GM23338 (cell line): Measurements from ENCODE around the gene NFIB. TPM values are rescaled to one million over a fixed set of nuclear protein-coding genes. Genes with fewer than 3 reads are reported as not detected.

Experiments used
- ATAC-seq: fragments of 200-7000 bp; cut with Tn5 transposase; 3 replicates; pipeline ENCODE4 v1.9.1; 2020
- DNase-seq: peaks from one replicate; pipeline ENCODE4 v3.0.0-alpha.2; 2015; ENCODE audit warnings: low spot score
- H2AFZ ChIP-seq: fragments of 200-600 bp; sonication (generic); 2 replicates; pipeline ENCODE4 v1.8.0; 2016; ENCODE audit warnings: antibody characterized with exemption, mild to moderate bottlenecking, moderate library complexity
- H3F3A ChIP-seq: fragments of 200-600 bp; sonication (generic); replicated peaks from 2 replicates; pipeline ENCODE4 v1.8.0; 2017; ENCODE audit warnings: antibody characterized with exemption, mixed run types, low read depth
- H3K27ac ChIP-seq: fragments of 200-600 bp; sonication (generic); 2 replicates; pipeline ENCODE4 v1.6.1; 2016; ENCODE audit warnings: low read depth
- H3K27me3 ChIP-seq: fragments of 200-600 bp; sonication (generic); 2 replicates; pipeline ENCODE4 v1.8.0; 2016; ENCODE audit warnings: mild to moderate bottlenecking, mixed run types, moderate library complexity; ENCODE audit not compliant: insufficient read depth
- H3K36me3 ChIP-seq: fragments of 200-600 bp; sonication (generic); 2 replicates; pipeline ENCODE4 v1.8.0; 2016; ENCODE audit warnings: mild to moderate bottlenecking; ENCODE audit not compliant: insufficient read depth
- H3K4me1 ChIP-seq: fragments of 200-600 bp; sonication (generic); 2 replicates; pipeline ENCODE4 v1.8.0; 2016; ENCODE audit warnings: mild to moderate bottlenecking, moderate library complexity; ENCODE audit not compliant: insufficient read depth
- H3K4me2 ChIP-seq: fragments of 200-600 bp; sonication (generic); 2 replicates; pipeline ENCODE4 v1.7.1; 2017; ENCODE audit warnings: mixed run types
- H3K4me3 ChIP-seq: fragments of 200-600 bp; sonication (generic); 2 replicates; pipeline ENCODE4 v1.6.1; 2016; ENCODE audit warnings: mixed run types
- H3K79me2 ChIP-seq: fragments of 200-600 bp; sonication (generic); replicated peaks from 2 replicates; pipeline ENCODE4 v1.8.0; 2017; ENCODE audit warnings: mild to moderate bottlenecking; ENCODE audit not compliant: insufficient read depth
- H3K9me2 ChIP-seq: fragments of 200-600 bp; sonication (generic); 2 replicates; pipeline ENCODE4 v1.8.0; 2017; ENCODE audit not compliant: insufficient read depth
- H4K20me1 ChIP-seq: fragments of 200-600 bp; sonication (generic); replicated peaks from 2 replicates; pipeline ENCODE4 v1.8.0; 2017; ENCODE audit warnings: mild to moderate bottlenecking; ENCODE audit not compliant: insufficient read depth
- H3K27ac Mint-ChIP-seq: 2 replicates; pipeline ENCODE4 v1.8.0; 2020; ENCODE audit warnings: inconsistent platforms, mild to moderate bottlenecking, moderate library complexity, mixed read lengths
- H3K27me3 Mint-ChIP-seq: 3 replicates; pipeline ENCODE4 v1.8.0; 2022; ENCODE audit warnings: low read depth, mild to moderate bottlenecking, moderate library complexity, mixed read lengths, inconsistent platforms; ENCODE audit not compliant: insufficient read depth, poor library complexity
- H3K36me3 Mint-ChIP-seq: 3 replicates; pipeline ENCODE4 v1.8.0; 2021; ENCODE audit warnings: low read depth, mild to moderate bottlenecking, inconsistent platforms, moderate library complexity, mixed read lengths
- H3K4me1 Mint-ChIP-seq: 3 replicates; pipeline ENCODE4 v1.8.0; 2020; ENCODE audit warnings: mild to moderate bottlenecking, inconsistent platforms, mixed read lengths
- H3K4me3 Mint-ChIP-seq: 3 replicates; pipeline ENCODE4 v1.8.0; 2021; ENCODE audit warnings: moderate library complexity, mild to moderate bottlenecking, inconsistent platforms, mixed read lengths
- H3K9me3 Mint-ChIP-seq: 3 replicates; pipeline ENCODE4 v1.8.0; 2020; ENCODE audit warnings: moderate library complexity, mild to moderate bottlenecking, inconsistent platforms, mixed read lengths
- CREB1 ChIP-seq: fragments of 250-450 bp; sonication (Bioruptor Pico); IDR thresholded peaks from 2 replicates; pipeline ENCODE4 v1.5.0; 2020; ENCODE audit warnings: low read depth, mild to moderate bottlenecking, moderate library complexity
- ETS1 ChIP-seq: IDR thresholded peaks from 2 replicates; pipeline ENCODE4 v1.6.1; 2016; ENCODE audit warnings: antibody characterized with exemption
- EZH2 ChIP-seq: fragments of 200-600 bp; sonication (generic); IDR thresholded peaks from one replicate; pipeline ENCODE4 v1.8.0; 2017; ENCODE audit warnings: antibody characterized with exemption, mild to moderate bottlenecking, low read depth; ENCODE audit not compliant: unreplicated experiment
- EZH2phosphoT487 ChIP-seq: fragments of 200-600 bp; sonication (generic); IDR thresholded peaks from one replicate; pipeline ENCODE4 v1.8.1; 2018; ENCODE audit warnings: antibody characterized with exemption; ENCODE audit not compliant: unreplicated experiment
- JUNB ChIP-seq: IDR thresholded peaks from one replicate; pipeline ENCODE4 v1.6.1; 2016; ENCODE audit warnings: antibody characterized with exemption; ENCODE audit not compliant: unreplicated experiment
- NANOG ChIP-seq: IDR thresholded peaks from 2 replicates; pipeline ENCODE4 v1.6.1; 2016; ENCODE audit warnings: antibody characterized with exemption, borderline replicate concordance
- POLR2AphosphoS5 ChIP-seq: IDR thresholded peaks from 2 replicates; pipeline ENCODE4 v1.6.1; 2016; ENCODE audit warnings: antibody characterized with exemption, low read depth
- STAT1 ChIP-seq: IDR thresholded peaks from one replicate; pipeline ENCODE4 v1.6.1; 2016; ENCODE audit warnings: antibody characterized with exemption; ENCODE audit not compliant: unreplicated experiment
- ZNF114 ChIP-seq: fragments of 250-450 bp; sonication (Bioruptor Pico); IDR thresholded peaks from 2 replicates; pipeline ENCODE4 v1.5.0; 2020; ENCODE audit warnings: mild to moderate bottlenecking, moderate library complexity
- ZNF331 ChIP-seq: fragments of 250-450 bp; sonication (Bioruptor Pico); IDR thresholded peaks from 2 replicates; pipeline ENCODE4 v1.5.0; 2020; ENCODE audit warnings: low read depth, mild to moderate bottlenecking, moderate library complexity
- polyA plus RNA-seq: library from polyadenylated mRNA; unstranded; fragments of >200 nt; fragmentation: Nextera tagmentation; extraction: Ambion mirVana; gene quantifications from 2 replicates; pipeline ENCODE4 v1.2.1, GENCODE V29; 2016
- total RNA-seq: library from RNA; depleted of rRNA; stranded (reverse); fragments of >200 nt; shearing (Covaris generic); gene quantifications from 2 replicates; pipeline ENCODE4 v1.2.3, GENCODE V29; 2014
- TF ChIP-seq, protein P1 (sequence below): IDR thresholded peaks from one replicate; pipeline ENCODE4 v1.6.1; 2018; ENCODE audit warnings: antibody characterized with exemption; ENCODE audit not compliant: unreplicated experiment
- TF ChIP-seq, protein P2 (sequence below), 2 experiments: fragments of 200-600 bp in 1 of 2; sonication (generic) in 1 of 2; conservative IDR thresholded peaks; 2 replicates each; pipeline versions ENCODE4 v1.5.1 to v1.6.1; 2016 to 2017; ENCODE audit warnings: antibody characterized with exemption in 2 of 2, low read depth in 2 of 2, mild to moderate bottlenecking in 2 of 2, moderate library complexity in 1 of 2
- TF ChIP-seq, protein P3 (sequence below): fragments of 250-450 bp; sonication (Bioruptor Pico); IDR thresholded peaks from 2 replicates; pipeline ENCODE4 v1.5.0; 2020; ENCODE audit warnings: mild to moderate bottlenecking, moderate library complexity

The NFIB gene
- total and polyA plus RNA-seq, 2 experiments from 2014 or later: 3.9 to 4.7 TPM

DNA sequence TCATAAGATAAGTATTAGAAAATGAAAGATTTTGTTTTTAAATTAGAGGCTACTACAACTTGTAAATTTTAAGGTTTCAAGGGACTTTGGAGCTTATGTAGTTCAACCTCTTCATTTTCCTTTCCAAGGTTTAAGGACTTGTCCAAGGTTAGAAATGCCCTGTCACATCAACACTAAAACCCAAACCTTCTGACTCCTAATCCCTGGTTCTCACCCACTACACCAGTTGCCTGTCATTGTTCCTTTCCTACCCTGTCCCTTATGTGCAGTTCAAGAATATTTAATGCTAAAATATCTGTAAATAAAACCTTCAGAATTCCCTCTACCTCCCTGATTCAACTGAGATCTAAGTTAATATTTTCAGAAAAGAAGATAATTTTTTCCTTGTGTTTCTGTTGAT lies 206.4 kb downstream of the NFIB start:
- H3K79me2 ChIP-seq: no peaks in the 10 kb centered on the region
- H3K4me2 ChIP-seq: no peak overlapping the region
- no peak for ATAC-seq
- no peak overlapping the region; the same call in 1 of the 2 replicates for H3K27ac Mint-ChIP-seq
- no peaks in the 10 kb centered on the region for H3K36me3 Mint-ChIP-seq
- no peak overlapping the region for H3K4me3 Mint-ChIP-seq
- no peaks in the 10 kb centered on the region for H4K20me1 ChIP-seq
- no peaks in the 10 kb centered on the region for H3K9me3 Mint-ChIP-seq
- peaks cover 24% of the 10 kb centered on the region; the same call in 1 of the 2 replicates for H3K4me1 ChIP-seq
- no peak overlapping the region for H3K27ac ChIP-seq
- no peak overlapping the region for H3K4me3 ChIP-seq
- no peak overlapping the region for H2AFZ ChIP-seq
- H3K27me3 ChIP-seq: no peaks in the 10 kb centered on the region
- H3K9me2 ChIP-seq: no peaks in the 10 kb centered on the region
- H3K36me3 ChIP-seq: no peaks in the 10 kb centered on the region
- no peaks in the 10 kb centered on the region for H3F3A ChIP-seq
- DNase-seq: no peak
- TF ChIP-seq, protein P1, sequence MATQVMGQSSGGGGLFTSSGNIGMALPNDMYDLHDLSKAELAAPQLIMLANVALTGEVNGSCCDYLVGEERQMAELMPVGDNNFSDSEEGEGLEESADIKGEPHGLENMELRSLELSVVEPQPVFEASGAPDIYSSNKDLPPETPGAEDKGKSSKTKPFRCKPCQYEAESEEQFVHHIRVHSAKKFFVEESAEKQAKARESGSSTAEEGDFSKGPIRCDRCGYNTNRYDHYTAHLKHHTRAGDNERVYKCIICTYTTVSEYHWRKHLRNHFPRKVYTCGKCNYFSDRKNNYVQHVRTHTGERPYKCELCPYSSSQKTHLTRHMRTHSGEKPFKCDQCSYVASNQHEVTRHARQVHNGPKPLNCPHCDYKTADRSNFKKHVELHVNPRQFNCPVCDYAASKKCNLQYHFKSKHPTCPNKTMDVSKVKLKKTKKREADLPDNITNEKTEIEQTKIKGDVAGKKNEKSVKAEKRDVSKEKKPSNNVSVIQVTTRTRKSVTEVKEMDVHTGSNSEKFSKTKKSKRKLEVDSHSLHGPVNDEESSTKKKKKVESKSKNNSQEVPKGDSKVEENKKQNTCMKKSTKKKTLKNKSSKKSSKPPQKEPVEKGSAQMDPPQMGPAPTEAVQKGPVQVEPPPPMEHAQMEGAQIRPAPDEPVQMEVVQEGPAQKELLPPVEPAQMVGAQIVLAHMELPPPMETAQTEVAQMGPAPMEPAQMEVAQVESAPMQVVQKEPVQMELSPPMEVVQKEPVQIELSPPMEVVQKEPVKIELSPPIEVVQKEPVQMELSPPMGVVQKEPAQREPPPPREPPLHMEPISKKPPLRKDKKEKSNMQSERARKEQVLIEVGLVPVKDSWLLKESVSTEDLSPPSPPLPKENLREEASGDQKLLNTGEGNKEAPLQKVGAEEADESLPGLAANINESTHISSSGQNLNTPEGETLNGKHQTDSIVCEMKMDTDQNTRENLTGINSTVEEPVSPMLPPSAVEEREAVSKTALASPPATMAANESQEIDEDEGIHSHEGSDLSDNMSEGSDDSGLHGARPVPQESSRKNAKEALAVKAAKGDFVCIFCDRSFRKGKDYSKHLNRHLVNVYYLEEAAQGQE: no peak
- TF ChIP-seq ZNF331 (CRISPR knock-in tag): no peak
- no peak for TF ChIP-seq STAT1
- no peak for TF ChIP-seq EZH2
- TF ChIP-seq POLR2AphosphoS5: no peak
- no peak for TF ChIP-seq EZH2phosphoT487
- TF ChIP-seq, protein P2, sequence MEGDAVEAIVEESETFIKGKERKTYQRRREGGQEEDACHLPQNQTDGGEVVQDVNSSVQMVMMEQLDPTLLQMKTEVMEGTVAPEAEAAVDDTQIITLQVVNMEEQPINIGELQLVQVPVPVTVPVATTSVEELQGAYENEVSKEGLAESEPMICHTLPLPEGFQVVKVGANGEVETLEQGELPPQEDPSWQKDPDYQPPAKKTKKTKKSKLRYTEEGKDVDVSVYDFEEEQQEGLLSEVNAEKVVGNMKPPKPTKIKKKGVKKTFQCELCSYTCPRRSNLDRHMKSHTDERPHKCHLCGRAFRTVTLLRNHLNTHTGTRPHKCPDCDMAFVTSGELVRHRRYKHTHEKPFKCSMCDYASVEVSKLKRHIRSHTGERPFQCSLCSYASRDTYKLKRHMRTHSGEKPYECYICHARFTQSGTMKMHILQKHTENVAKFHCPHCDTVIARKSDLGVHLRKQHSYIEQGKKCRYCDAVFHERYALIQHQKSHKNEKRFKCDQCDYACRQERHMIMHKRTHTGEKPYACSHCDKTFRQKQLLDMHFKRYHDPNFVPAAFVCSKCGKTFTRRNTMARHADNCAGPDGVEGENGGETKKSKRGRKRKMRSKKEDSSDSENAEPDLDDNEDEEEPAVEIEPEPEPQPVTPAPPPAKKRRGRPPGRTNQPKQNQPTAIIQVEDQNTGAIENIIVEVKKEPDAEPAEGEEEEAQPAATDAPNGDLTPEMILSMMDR (conservative IDR thresholded peaks at IDR 0.05; ENCODE audit: low read depth in 2 of 2): no peak
- no peak for TF ChIP-seq JUNB
- TF ChIP-seq ETS1: no peak
- TF ChIP-seq, protein P3, sequence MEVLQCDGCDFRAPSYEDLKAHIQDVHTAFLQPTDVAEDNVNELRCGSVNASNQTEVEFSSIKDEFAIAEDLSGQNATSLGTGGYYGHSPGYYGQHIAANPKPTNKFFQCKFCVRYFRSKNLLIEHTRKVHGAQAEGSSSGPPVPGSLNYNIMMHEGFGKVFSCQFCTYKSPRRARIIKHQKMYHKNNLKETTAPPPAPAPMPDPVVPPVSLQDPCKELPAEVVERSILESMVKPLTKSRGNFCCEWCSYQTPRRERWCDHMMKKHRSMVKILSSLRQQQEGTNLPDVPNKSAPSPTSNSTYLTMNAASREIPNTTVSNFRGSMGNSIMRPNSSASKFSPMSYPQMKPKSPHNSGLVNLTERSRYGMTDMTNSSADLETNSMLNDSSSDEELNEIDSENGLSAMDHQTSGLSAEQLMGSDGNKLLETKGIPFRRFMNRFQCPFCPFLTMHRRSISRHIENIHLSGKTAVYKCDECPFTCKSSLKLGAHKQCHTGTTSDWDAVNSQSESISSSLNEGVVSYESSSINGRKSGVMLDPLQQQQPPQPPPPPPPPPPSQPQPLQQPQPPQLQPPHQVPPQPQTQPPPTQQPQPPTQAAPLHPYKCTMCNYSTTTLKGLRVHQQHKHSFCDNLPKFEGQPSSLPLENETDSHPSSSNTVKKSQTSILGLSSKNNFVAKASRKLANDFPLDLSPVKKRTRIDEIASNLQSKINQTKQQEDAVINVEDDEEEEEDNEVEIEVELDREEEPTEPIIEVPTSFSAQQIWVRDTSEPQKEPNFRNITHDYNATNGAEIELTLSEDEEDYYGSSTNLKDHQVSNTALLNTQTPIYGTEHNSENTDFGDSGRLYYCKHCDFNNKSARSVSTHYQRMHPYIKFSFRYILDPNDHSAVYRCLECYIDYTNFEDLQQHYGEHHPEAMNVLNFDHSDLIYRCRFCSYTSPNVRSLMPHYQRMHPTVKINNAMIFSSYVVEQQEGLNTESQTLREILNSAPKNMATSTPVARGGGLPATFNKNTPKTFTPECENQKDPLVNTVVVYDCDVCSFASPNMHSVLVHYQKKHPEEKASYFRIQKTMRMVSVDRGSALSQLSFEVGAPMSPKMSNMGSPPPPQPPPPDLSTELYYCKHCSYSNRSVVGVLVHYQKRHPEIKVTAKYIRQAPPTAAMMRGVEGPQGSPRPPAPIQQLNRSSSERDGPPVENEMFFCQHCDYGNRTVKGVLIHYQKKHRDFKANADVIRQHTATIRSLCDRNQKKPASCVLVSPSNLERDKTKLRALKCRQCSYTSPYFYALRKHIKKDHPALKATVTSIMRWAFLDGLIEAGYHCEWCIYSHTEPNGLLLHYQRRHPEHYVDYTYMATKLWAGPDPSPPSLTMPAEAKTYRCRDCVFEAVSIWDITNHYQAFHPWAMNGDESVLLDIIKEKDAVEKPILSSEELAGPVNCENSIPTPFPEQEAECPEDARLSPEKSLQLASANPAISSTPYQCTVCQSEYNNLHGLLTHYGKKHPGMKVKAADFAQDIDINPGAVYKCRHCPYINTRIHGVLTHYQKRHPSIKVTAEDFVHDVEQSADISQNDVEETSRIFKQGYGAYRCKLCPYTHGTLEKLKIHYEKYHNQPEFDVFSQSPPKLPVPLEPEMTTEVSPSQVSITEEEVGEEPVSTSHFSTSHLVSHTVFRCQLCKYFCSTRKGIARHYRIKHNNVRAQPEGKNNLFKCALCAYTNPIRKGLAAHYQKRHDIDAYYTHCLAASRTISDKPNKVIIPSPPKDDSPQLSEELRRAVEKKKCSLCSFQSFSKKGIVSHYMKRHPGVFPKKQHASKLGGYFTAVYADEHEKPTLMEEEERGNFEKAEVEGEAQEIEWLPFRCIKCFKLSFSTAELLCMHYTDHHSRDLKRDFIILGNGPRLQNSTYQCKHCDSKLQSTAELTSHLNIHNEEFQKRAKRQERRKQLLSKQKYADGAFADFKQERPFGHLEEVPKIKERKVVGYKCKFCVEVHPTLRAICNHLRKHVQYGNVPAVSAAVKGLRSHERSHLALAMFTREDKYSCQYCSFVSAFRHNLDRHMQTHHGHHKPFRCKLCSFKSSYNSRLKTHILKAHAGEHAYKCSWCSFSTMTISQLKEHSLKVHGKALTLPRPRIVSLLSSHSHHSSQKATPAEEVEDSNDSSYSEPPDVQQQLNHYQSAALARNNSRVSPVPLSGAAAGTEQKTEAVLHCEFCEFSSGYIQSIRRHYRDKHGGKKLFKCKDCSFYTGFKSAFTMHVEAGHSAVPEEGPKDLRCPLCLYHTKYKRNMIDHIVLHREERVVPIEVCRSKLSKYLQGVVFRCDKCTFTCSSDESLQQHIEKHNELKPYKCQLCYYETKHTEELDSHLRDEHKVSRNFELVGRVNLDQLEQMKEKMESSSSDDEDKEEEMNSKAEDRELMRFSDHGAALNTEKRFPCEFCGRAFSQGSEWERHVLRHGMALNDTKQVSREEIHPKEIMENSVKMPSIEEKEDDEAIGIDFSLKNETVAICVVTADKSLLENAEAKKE: no peak
- TF ChIP-seq NANOG: no peak
- TF ChIP-seq CREB1: no peak
- TF ChIP-seq ZNF114: no peak
- H3K4me1 Mint-ChIP-seq: peaks cover 20% of the 10 kb centered on the region
- no peaks in the 10 kb centered on the region for H3K27me3 Mint-ChIP-seq
